ENCODE data around the gene PBX1.

Gene PBX1

DNA sequence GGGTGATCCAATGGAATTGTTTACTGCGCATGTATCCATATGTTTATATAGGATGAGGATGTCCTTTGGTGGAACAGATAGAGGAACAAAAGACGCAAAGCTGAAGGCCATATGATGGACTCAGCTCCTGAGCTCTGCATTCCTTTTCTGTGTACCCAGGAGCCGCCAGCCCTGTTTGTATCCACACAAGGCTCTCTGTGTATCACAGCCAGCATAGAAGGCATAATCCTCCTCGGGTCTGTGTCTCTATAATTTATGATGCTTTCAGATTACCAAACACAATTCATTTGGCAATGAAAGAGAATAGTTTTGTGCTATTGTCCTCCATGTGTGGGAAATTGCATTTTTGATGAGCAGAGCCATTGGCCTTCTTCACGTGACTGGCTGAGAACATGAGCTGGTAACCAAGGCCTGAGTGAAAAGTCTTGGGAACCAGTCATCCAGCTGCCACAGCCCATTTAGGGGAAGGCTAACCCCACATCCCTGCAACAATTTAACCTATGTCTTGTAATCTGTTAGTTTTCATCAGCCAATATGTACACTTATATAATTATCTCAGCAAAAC is 119.2 kb downstream of the PBX1 start:
- no peak for DNase-seq (ENCODE audit: low read depth)
- no peak overlapping the region for H3K4me3 ChIP-seq (ENCODE audit: low read depth, low read length)

- no peak overlapping the region for H3K4me3 ChIP-seq (ENCODE audit: low read depth, low read length)
- DNase-seq (ENCODE audit: low read depth): no peak
Observed at GRCh38 chr1:164682570-164682969, 123.6 kb downstream of the PBX1 start.

DNA sequence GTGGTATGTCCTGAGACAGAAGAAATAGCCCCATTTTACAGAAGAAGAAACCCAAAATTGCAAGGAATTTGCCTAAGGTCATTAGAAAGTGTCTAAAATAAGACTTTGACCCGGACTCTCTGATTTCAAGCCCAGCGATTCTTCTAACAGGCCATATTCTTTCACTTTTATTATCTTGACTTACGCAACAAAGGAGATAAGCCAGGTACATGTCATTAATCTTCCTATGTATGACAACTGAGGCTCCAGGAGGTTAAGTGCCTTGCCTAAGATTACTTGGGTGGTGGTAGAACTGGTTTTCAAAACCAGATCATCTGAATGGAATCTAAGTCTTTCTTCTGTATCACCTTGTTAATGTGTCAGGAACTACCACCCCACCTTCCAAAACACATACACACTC is 124.3 kb downstream of the PBX1 start:
- no peak overlapping the region for H3K4me3 ChIP-seq (ENCODE audit: low read depth, low read length)
- DNase-seq (ENCODE audit: low read depth): no peak

- DNase-seq (ENCODE audit: low read depth): no peak
Observed at GRCh38 chr1:164685266-164686035, 126.5 kb downstream of the PBX1 start.

GRCh38 chr1:164687777-164688176 is 128.8 kb downstream of the PBX1 start:
- no peak overlapping the region for H3K4me3 ChIP-seq (ENCODE audit: low read depth, low read length)
- DNase-seq (ENCODE audit: low read depth): no peak

More at GRCh38 chr1:164685266-164686035, 126.5 kb downstream of the PBX1 start:
- no peak overlapping the region for H3K4me3 ChIP-seq (ENCODE audit: low read depth, low read length)

DNA sequence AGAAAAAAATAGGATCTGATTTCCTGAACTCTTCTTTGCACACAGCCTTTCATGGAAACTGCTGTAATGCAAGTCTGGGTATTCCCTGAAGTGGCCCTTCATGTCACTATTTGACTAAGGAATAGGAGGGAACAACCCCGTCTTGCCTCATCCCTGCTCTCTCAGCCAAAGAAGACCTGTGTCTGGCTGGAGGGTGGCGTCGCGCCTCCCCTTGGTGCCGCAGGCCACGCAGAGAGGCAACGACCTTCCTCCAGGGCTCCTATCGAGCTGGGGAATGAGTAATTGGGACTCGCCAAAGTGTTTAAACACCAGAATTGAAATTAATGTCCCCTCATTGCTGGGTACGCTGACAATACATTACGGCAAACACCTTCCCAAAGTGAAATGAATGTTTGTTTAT is 129.8 kb downstream of the PBX1 start:
- H3K4me3 ChIP-seq (ENCODE audit: low read depth, low read length): no peak overlapping the region
- DNase-seq (ENCODE audit: low read depth): no peak

GRCh38 chr1:164689672-164690511 is 130.9 kb downstream of the PBX1 start:
- no peak overlapping the region for H3K4me3 ChIP-seq (ENCODE audit: low read depth, low read length)
- DNase-seq (ENCODE audit: low read depth): no peak

- DNase-seq (ENCODE audit: low read depth): no peak
Observed at GRCh38 chr1:164692420-164692819, 133.4 kb downstream of the PBX1 start.

DNA sequence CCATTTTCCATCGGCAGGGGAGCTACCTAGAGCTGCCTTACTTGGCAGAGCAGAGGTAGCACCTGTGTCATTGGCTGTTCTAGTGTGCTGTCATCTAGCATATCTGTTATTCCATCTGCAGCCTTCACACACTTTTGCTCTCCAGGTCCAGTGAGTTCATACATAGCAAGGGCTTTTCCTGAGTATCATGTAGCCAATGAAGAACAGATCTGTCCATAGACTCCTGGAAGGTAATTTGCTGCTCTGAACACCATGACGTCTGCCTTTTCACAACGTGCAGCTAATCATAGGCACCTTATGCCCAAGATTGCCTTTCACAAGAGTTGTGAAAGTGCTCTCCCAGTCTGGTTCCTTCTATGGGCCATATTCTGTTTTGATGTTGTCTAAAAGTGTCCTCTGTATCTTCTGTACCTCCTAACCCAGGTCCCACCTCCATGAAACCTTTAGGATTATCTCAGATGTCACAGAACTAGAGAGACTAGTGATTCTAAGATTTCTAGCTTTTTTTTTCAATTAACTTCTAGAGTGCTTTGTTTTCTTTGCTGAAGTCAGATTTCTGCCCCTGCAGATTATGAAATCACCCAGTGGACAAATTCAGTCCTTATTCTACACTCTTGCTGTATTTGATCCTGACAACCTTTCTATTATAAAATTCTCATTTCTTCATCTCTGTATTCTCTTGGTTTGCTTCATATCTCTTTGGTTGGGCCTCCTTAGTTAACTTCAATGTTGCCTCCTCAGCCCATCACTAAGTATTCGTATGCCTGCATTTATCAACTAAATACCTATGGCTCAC is 134.8 kb downstream of the PBX1 start:
- H3K4me3 ChIP-seq (ENCODE audit: low read depth, low read length): no peak overlapping the region
- no peak for DNase-seq (ENCODE audit: low read depth)

More at GRCh38 chr1:164692420-164692819, 133.4 kb downstream of the PBX1 start:
- no peak overlapping the region for H3K4me3 ChIP-seq (ENCODE audit: low read depth, low read length)

GRCh38 chr1:164694505-164694904 is 135.5 kb downstream of the PBX1 start:
- H3K4me3 ChIP-seq (ENCODE audit: low read depth, low read length): no peak overlapping the region
- no peak for DNase-seq (ENCODE audit: low read depth)

DNA sequence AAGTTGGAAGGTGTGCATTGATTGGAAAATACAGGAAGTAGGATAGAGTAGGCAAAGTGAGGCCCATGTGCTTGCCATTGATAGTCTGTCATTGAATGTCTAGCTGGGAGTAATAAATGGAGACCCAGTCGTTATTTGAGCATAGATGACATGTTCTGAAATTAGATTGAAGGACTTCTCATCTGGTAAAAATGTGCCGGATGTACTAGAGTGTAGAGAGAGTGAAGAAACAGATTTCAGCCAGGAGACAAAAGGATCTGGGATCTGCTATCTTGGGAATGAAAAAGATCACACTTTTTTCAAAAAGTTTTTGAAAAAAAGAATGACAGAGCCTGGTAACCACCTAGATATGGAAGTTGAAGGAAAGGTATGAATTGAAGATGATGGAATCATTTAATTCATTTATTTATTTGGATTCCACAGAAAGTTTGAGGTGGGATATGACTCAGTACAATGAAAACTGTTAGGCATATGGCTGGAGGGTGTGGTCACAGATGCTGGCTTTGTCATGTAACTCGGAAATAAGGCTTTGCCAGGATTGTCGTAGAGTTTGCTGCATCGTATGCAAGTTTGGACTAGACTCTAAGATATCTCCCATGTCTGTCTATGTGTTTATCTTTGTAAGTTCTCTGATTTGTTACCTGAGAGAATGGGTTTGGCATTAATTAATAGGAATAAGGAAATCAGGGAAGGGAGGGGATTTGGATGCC is 137.1 kb downstream of the PBX1 start:
- DNase-seq (ENCODE audit: low read depth): no peak
- no peak overlapping the region for H3K4me3 ChIP-seq (ENCODE audit: low read depth, low read length)

DNA sequence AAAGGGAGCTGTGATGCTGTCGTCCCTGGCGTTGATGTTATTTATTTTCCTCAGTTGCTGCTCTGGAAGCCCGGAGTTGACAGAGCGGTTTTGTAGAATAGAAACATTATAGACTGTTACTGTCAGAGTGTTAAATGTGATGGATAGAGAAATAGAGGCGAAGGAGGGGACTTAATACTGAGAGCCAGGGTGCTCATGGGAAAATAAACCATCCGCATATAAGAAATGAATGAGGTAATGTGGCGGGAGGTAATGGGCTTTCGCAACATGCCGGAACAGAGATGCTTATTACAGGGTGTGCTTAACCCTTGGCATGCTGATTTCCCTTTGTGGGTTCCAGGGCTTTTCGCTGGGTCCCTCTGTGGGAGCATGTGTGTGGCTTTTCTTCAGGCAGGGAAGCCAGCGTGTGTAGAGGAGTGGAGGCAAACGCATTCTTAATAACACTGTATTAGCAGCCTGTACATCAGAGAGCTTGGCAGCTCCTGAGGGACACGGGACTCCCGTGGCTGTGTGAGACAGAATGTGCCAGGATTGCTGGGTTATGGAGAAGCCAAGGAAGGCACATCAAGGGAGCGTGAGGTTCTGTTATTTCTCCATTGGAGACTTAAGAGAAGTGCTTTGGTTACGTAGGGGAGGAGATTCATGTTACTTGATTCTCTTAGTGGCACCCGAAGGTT is 141.0 kb downstream of the PBX1 start:
- no peak overlapping the region for H3K4me3 ChIP-seq (ENCODE audit: low read depth, low read length)
- DNase-seq (ENCODE audit: low read depth): no peak

- H3K4me3 ChIP-seq (ENCODE audit: low read depth, low read length): no peak overlapping the region
- no peak for DNase-seq (ENCODE audit: low read depth)
Observed at GRCh38 chr1:164700683-164701082, 141.7 kb downstream of the PBX1 start.

GRCh38 chr1:164701189-164701761 is 142.3 kb downstream of the PBX1 start:
- DNase-seq (ENCODE audit: low read depth): no peak
- no peak overlapping the region for H3K4me3 ChIP-seq (ENCODE audit: low read depth, low read length)

- H3K4me3 ChIP-seq (ENCODE audit: low read depth, low read length): no peak overlapping the region
- DNase-seq (ENCODE audit: low read depth): no peak
Observed at GRCh38 chr1:164702216-164702615, 143.2 kb downstream of the PBX1 start.

DNA sequence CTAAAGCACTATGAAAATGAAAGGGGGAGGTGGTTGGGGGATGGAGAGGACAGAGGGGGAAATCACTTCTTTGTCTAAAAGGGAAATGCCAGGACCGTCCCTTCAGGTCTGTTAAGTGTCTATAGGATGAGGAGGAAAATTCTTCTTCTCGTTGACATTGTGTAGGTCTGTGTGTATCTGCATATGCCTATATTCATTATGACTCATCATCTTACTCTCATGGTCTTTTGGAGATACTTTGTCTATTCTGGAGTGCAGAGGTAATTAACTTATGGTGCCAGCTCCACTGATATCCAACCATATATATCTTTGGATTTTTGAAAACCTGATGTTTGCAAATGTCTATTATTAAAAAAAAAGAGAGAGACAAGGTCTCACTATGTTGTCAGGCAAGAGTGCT is 143.7 kb downstream of the PBX1 start:
- DNase-seq (ENCODE audit: low read depth): no peak
- H3K4me3 ChIP-seq (ENCODE audit: low read depth, low read length): no peak overlapping the region

- H3K4me3 ChIP-seq (ENCODE audit: low read depth, low read length): no peak overlapping the region
- DNase-seq (ENCODE audit: low read depth): no peak
Observed at GRCh38 chr1:164703463-164703862, 144.5 kb downstream of the PBX1 start.

- no peak overlapping the region for H3K4me3 ChIP-seq (ENCODE audit: low read depth, low read length)
- DNase-seq (ENCODE audit: low read depth): no peak
Observed at GRCh38 chr1:164703960-164704411, 145.0 kb downstream of the PBX1 start.
